Activated CD4-positive, alpha-beta T cell treated with anti-CD3 and anti-CD28 coated beads, Interleukin-2, amount 10 ng/mL, durations not matched to agents 7 days and 5 days (primary cell): ENCODE data around the gene NACC1. TPM values are rescaled to one million over a fixed set of nuclear protein-coding genes. Genes with fewer than 3 reads are reported as not detected.
"Not testable (repeated sequence)": the region's sequence is repeated elsewhere in the genome, so short reads cannot be mapped to it uniquely, and the experiment has no call there.

Experiments used
- CTCF ChIA-PET: fragments of 350-600 bp; sonication (Branson Sonifier 250); formaldehyde crosslinking; loops from one replicate; lab custom pipeline; 2021; ENCODE audit warnings: antibody characterized with exemption; lab: Charles Lee
- POLR2A ChIA-PET: fragments of 350-600 bp; sonication (Branson Sonifier 250); formaldehyde crosslinking; loops from one replicate; lab custom pipeline; 2021; ENCODE audit warnings: antibody characterized with exemption; lab: Charles Lee
- DNase-seq: peaks from one replicate; pipeline ENCODE4 v3.0.0-alpha.2; 2020
- H3K27ac Mint-ChIP-seq: one replicate; pipeline ENCODE4 v1.8.0; 2021; ENCODE audit warnings: mild to moderate bottlenecking, moderate library complexity, mixed read lengths
- H3K27me3 Mint-ChIP-seq: one replicate; pipeline ENCODE4 v1.8.0; 2021; ENCODE audit warnings: mixed read lengths
- H3K36me3 Mint-ChIP-seq: one replicate; pipeline ENCODE4 v1.8.0; 2021; ENCODE audit warnings: low read depth, mixed read lengths
- H3K4me1 Mint-ChIP-seq: one replicate; pipeline ENCODE4 v1.8.0; 2021; ENCODE audit warnings: mixed read lengths
- H3K4me3 Mint-ChIP-seq: one replicate; pipeline ENCODE4 v1.8.0; 2021; ENCODE audit warnings: mild to moderate bottlenecking, moderate library complexity, mixed read lengths
- H3K9me3 Mint-ChIP-seq: one replicate; pipeline ENCODE4 v1.8.0; 2021; ENCODE audit warnings: mixed read lengths
- total RNA-seq, 2 experiments: library from RNA; stranded (reverse); gene quantifications; one replicate each; pipeline ENCODE4 v1.2.3, GENCODE V29; 2021

Gene NACC1
- total RNA-seq, 2 experiments from 2014 or later: 57.8 to 63.8 TPM

DNA sequence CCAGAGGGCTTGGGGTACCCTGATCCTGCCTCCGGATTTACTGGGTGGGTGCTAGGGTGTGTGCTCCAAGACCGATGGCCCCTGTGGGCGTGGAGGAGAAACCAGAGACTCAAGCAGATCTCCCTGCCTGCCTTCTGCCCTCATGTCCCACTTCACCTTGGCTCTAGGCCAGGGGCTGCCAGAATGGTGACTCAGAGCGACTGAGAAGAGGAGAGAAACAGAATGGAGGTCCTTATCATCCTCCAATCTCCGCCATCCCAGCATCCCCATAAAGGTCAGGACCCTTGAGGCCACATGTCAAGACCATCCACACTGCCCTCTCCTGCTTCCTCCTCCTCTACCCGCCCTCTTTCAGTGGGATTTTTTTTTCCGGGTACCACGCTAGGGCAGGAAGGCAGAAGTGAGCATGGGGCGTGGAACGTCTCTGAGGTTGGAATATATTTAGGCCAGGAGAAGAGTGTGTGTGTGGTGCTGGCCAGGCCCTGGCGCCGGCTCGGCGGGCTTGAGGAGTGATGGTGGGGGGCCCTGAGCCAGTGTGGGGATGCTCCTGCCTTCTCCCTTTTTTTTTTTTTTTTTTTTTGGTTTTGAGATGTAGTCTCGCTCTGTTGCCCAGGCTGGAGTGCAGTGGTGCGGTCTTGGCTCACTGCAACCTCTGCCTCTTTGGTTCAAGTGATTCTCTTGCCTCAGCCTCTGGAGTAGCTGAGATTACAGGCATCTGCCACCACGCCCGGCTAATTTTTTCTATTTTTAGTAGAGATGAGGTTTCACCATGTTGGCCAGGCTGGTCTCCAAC lies 54.5 kb downstream of the NACC1 start:
- POLR2A ChIA-PET: no interaction called here
- H3K27ac Mint-ChIP-seq: peak overlapping the region; percentile 98

DNA sequence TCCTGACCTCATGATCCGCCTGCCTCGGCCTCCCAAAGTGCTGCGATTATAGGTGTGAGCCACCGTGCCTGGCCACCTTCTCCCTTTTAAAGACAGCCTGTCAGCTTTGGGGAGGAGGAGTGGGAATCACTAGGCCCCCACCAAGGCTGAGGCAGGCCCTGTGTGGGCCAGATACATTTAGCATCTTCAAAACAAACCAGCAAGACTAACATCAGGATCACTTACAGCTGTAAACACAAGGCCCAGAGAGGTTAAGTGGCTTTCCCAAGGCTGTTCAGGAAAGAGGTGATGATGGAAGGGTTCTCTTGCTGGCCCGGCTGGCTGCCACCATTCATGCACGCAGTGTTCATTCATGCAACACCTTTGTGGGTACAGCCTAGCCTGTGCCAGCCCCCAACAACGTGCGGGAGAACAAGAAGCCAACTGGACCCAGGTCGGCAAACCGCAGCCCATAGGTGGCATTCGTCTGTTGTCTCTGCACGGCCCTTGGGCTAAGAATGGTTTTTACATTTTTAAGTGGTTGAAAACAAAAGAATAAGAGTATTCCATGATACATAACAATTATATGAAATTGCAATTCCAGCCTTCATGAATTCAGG lies 55.2 kb downstream of the NACC1 start:
- ChIA-PET CTCF (interaction anchor here (1.1 kb wide), 1 partner anchor 208 kb away, joined by 3 read pairs; no protein-coding TSS in a partner anchor), POLR2A (no interaction called here)
- Mint-ChIP-seq H3K4me1 (peaks cover 58% of the 10 kb centered on the region), H3K4me3 (peak overlapping the region; percentile 76), H3K27me3 (no peaks in the 10 kb centered on the region), H3K36me3 (peaks cover 27% of the 10 kb centered on the region), H3K9me3 (no peaks in the 10 kb centered on the region), H3K27ac (peak overlapping the region; percentile 98)
- no peak for DNase-seq

More for the DNA sequence above, 54.5 kb downstream of the NACC1 start:
- Mint-ChIP-seq H3K27me3 (no peaks in the 10 kb centered on the region), H3K9me3 (no peaks in the 10 kb centered on the region), H3K36me3 (peaks cover 30% of the 10 kb centered on the region), H3K4me3 (peak overlapping the region; percentile 76), H3K4me1 (peaks cover 63% of the 10 kb centered on the region)
- peak; percentile 68 for DNase-seq
- CTCF ChIA-PET: no interaction called here

DNA sequence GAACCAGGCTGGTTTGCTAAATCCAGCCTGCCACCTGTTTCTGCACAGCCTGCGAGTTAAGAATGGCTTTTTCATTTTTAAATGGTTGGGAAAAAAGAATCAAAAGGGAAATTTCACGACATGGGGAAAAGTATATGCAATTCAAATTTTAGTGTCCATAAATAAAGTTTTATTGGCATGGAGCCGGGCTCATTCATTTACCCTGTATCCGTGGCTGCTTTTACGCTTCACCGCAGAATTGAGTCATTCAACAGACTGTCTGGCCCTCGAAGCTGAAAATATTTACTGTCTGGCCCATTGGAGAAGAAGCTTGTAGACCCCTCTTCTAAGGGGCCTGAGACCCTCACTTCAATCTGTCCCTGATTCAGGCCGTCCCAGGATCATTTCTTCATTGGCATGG lies 58.3 kb downstream of the NACC1 start:
- no peaks in the 10 kb centered on the region for H3K9me3 Mint-ChIP-seq
- POLR2A ChIA-PET: interaction anchor here (1.0 kb wide), 1 partner anchor 24 kb away, joined by 3 read pairs; no protein-coding TSS in a partner anchor

DNA sequence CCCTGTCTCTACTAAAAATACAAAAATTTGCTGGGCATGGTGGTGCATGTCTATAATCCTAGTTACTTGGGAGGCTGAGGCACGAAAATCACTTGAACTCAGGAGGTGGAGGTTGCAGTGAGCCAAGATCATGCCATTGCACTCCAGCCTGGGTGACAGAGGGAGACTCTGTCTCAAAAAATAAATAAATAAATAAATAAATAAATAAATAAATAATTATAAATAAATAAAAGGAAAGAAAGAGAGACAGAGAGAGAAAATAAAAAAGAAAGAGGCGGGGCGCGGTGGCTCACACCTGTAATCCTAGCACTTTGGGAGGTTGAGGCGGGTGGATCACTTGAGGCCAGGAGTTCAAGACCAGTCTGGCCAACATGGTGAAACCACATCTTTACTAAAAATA lies 59.5 kb downstream of the NACC1 start:
- H3K4me1 Mint-ChIP-seq: peaks cover 37% of the 10 kb centered on the region
- H3K9me3 Mint-ChIP-seq, H3K4me3 Mint-ChIP-seq, DNase-seq, H3K27me3 Mint-ChIP-seq: not testable (repeated sequence)
- H3K27ac Mint-ChIP-seq: peak overlapping the region; percentile 25
- CTCF ChIA-PET: interaction anchor here (1.3 kb wide), 1 partner anchor 7 kb away, joined by 3 read pairs; no protein-coding TSS in a partner anchor
- H3K36me3 Mint-ChIP-seq: peaks cover 12% of the 10 kb centered on the region
- POLR2A ChIA-PET: interaction anchor here (1.0 kb wide), 1 partner anchor 23 kb away, joined by 6 read pairs; no protein-coding TSS in a partner anchor

More for the DNA sequence above, 58.3 kb downstream of the NACC1 start:
- DNase-seq: no peak
- Mint-ChIP-seq H3K27ac (no peak overlapping the region), H3K4me3 (no peak overlapping the region), H3K4me1 (peaks cover 42% of the 10 kb centered on the region), H3K27me3 (no peaks in the 10 kb centered on the region), H3K36me3 (peaks cover 17% of the 10 kb centered on the region)
- CTCF ChIA-PET: no interaction called here

DNA sequence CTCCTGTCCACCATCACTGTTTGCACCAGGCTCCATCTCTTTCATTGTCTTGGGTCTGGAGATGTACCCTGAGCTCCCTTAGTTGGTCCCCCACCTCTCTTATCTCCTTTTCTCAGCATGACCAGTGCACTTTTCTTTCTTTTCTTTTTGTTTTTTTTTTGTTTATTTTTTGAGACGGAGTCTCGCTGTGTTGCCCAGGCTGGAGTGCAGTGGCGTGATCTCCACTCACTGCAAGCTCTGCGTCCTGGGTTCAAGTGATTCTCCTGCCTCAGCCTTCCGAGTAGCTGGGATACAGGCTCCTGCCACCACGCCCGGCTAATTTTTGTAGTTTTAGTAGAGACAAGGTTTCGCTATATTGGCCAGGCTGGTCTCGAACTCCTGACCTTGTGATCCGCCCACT lies 60.2 kb downstream of the NACC1 start:
- H3K27ac Mint-ChIP-seq: peak overlapping the region; percentile 36
- not testable (repeated sequence) for H3K9me3 Mint-ChIP-seq, DNase-seq, H3K27me3 Mint-ChIP-seq, H3K4me3 Mint-ChIP-seq, H3K36me3 Mint-ChIP-seq
- CTCF ChIA-PET: interaction anchor here (0.6 to 1.3 kb wide), 2 partner anchors 8 to 201 kb away, joined by 3 to 6 read pairs; no protein-coding TSS in a partner anchor
- POLR2A ChIA-PET: interaction anchor here (1.0 kb wide), 1 partner anchor 24 kb away, joined by 6 read pairs; no protein-coding TSS in a partner anchor
- peaks cover 30% of the 10 kb centered on the region for H3K4me1 Mint-ChIP-seq

DNA sequence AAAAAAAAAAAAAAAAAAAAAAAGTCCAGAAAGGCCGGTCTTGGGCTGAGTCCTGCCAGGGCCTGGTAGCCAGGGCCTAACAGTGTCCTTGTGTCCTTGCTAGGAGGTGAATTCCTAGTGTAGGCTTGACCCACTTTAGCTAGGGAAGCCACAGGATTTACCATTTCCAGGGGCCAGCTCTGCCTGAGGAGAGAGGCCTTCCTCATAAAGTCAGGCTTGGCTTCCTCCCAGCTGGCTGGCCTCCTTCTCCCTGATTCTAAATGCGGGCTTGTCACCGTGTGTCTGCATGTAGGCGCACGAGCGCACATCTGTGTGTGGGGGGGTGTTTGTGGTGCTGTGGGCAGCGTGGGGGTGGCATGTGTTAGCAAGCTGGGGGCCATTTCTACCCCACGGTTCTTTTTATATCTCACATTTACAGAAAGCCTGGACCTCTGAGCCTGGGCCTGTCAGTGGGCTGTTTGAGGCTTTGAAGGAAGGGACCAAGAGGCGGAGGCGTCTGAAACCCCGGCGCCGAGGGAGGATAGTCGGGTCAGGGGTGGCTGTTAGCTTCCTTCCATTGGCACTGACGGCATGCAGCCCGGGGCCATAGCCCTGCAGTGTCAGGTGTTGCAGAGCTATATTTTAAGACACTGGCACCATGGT lies 63.8 kb downstream of the NACC1 start:
- no peaks in the 10 kb centered on the region for H3K9me3 Mint-ChIP-seq
- no peaks in the 10 kb centered on the region for H3K27me3 Mint-ChIP-seq
- H3K27ac Mint-ChIP-seq: peak overlapping the region; percentile 6
- H3K36me3 Mint-ChIP-seq: peaks cover 2% of the 10 kb centered on the region
- ChIA-PET CTCF (interaction anchor here (0.6 to 3.1 kb wide), 6 partner anchors 11 to 678 kb away, joined by 3 to 26 read pairs (median 3); no protein-coding TSS in a partner anchor), POLR2A (no interaction called here)
- peaks cover 33% of the 10 kb centered on the region for H3K4me1 Mint-ChIP-seq
- H3K4me3 Mint-ChIP-seq: no peak overlapping the region
- DNase-seq: no peak

DNA sequence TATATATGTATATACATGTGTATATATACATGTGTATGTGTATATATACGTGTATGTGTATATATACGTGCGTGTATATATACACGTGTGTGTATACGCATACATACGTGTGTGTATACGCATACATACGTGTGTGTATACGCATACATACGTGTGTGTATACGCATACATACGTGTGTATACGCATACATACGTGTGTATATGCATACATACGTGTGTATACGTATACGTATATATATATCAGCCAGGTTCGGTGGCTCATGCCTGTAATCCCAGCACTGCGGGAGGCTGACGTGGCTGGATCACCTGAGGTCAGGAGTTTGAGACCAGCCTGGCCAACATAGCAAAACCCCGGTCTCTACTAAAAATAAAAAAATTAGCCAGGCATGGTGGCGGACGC lies 66.9 kb downstream of the NACC1 start:
- H3K9me3 Mint-ChIP-seq, H3K4me3 Mint-ChIP-seq, DNase-seq, CTCF ChIA-PET, H3K27me3 Mint-ChIP-seq, H3K27ac Mint-ChIP-seq, H3K36me3 Mint-ChIP-seq: not testable (repeated sequence)
- POLR2A ChIA-PET: interaction anchor here (0.7 kb wide), 1 partner anchor 392 kb away, joined by 3 read pairs; no protein-coding TSS in a partner anchor
- H3K4me1 Mint-ChIP-seq: peaks cover 40% of the 10 kb centered on the region

DNA sequence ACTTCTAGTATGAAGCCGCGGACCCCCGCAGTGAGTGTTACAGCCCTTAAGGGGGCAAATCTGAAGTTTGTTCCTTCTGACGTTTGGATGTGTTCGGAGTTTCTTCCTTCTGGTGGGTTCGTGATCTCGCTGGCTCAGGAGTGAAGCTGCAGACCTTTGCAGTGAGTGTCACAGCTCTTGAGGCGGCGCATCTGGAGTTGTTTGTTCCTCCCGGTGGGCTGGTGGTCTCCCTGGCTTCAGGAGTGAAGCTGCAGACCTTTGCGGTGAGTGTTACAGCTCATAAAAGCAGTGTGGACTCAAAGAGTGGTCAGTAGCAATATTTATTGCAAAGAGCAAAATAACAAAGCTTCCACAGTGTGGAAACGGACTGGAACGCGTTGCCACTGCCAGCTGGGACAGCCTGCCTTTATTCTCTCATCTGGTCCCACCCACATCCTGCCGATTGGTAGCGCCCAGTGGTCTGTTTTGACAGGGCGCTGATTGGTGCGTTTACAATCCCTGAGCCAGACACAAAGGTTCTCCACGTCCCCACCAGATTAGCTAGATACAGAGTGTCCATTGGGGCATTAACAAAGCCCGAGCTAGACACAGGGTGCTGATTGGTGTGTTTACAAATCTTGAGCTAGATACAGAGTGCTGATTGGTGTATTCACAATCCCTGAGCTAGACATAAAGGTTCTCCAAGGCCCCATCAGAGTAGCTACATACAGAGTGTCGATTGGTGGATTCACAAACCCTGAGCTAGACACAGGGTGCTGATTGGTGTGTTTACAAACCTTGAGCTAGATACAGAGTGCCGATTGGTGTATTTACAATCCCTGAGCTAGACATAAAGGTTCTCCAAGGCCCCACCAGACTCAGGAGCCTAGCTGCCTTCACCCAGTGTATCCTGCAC lies 67.9 kb downstream of the NACC1 start:
- H3K9me3 Mint-ChIP-seq, POLR2A ChIA-PET, DNase-seq, H3K4me3 Mint-ChIP-seq, H3K36me3 Mint-ChIP-seq, H3K27me3 Mint-ChIP-seq, H3K27ac Mint-ChIP-seq: not testable (repeated sequence)
- peaks cover 32% of the 10 kb centered on the region for H3K4me1 Mint-ChIP-seq
- CTCF ChIA-PET: interaction anchor here (1.4 kb wide), 1 partner anchor 17 kb away, joined by 4 read pairs; no protein-coding TSS in a partner anchor

DNA sequence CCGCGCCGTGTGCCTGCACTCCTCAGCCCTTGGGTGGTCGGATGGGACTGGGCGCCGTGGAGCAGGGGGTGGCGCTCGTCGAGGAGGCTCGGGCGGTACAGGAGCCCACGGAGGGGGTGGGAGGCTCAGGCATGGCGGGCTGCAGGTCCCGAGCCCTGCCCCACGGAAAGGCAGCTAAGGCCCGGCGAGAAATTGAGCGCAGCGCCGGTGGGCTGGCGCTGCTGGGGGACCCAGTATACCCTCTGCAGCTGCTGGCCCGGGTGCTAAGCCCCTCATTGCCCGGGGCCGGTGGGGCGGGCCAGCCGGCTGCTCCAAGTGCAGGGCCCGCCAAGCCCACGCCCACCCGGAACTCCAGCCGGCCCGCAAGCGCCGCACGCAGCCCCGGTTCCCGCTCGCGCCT lies 68.6 kb downstream of the NACC1 start:
- H3K9me3 Mint-ChIP-seq, H3K27me3 Mint-ChIP-seq, H3K36me3 Mint-ChIP-seq, POLR2A ChIA-PET, H3K4me3 Mint-ChIP-seq, DNase-seq, H3K27ac Mint-ChIP-seq: not testable (repeated sequence)
- CTCF ChIA-PET: interaction anchor here (1.4 kb wide), 1 partner anchor 18 kb away, joined by 4 read pairs; no protein-coding TSS in a partner anchor
- peaks cover 34% of the 10 kb centered on the region for H3K4me1 Mint-ChIP-seq

DNA sequence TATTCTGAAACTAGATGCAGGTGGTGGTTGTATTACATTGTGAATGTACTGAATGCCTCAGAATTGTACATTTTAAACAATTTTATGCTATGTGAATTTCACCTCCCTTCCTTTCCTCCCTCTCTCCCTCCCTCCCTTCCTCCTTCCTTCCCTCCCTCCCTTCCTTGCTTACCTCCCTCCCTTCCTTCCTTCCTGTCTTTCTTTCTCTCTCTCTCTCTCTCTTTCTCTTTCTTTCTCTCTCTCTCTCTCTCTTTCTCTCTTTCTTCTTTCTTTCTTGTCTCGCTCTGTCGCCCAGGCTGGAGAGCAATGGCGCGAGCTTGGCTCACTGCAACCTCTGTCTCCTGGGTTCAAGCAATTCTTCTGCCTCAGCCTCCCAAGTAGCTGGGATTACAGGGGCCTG lies 69.4 kb downstream of the NACC1 start:
- POLR2A ChIA-PET: interaction anchor here (0.7 kb wide), 1 partner anchor 30 kb away, joined by 3 read pairs; no protein-coding TSS in a partner anchor
- Mint-ChIP-seq H3K9me3 (no peaks in the 10 kb centered on the region), H3K27ac (peak overlapping the region; percentile 78), H3K4me1 (peaks cover 28% of the 10 kb centered on the region), H3K36me3 (no peaks in the 10 kb centered on the region), H3K27me3 (no peaks in the 10 kb centered on the region), H3K4me3 (no peak overlapping the region)
- no peak for DNase-seq
- CTCF ChIA-PET: no interaction called here

DNA sequence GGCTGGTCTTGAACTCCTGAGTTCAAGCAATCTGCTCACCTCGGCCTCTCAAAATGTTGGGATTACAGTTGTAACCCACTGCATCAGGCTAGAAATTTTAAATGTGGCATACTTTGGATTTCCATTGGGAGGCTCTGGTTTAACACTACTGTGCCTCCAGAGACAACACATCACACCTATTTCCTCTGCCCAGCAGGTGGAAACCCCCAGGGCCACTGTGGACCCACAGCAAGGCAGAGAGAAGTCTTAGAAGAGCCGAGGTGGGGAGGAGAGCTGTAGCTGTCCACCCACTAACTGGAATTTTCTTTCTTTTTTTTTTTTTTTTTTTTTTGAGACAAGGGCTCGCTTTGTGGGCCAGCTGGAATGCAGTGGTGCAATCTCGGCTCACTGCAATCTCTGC lies 71.5 kb downstream of the NACC1 start:
- no peak for DNase-seq
- no peaks in the 10 kb centered on the region for H3K36me3 Mint-ChIP-seq
- H3K27me3 Mint-ChIP-seq: no peaks in the 10 kb centered on the region
- ChIA-PET CTCF (interaction anchor here (0.6 to 1.4 kb wide), 3 partner anchors 19 to 319 kb away, joined by 3 to 4 read pairs (median 3); no protein-coding TSS in a partner anchor), POLR2A (no interaction called here)
- H3K4me1 Mint-ChIP-seq: peaks cover 39% of the 10 kb centered on the region
- H3K4me3 Mint-ChIP-seq: no peak overlapping the region
- H3K9me3 Mint-ChIP-seq: no peaks in the 10 kb centered on the region
- H3K27ac Mint-ChIP-seq: no peak overlapping the region
